Activated B cell treated with CpG ODN at 0.5 μM for 24 hours (primary cell): Measurements from ENCODE around the gene TNFRSF4. TPM values are rescaled to one million over a fixed set of nuclear protein-coding genes. Genes with fewer than 3 reads are reported as not detected.

Experiments
- ATAC-seq: fragments of 200-7000 bp; cut with Tn5 transposase; one replicate; pipeline ENCODE4 v1.10.0; 2021; ENCODE audit warnings: low read depth, mild to moderate bottlenecking, moderate library complexity
- CTCF ChIA-PET: fragments of 350-600 bp; sonication (Branson Sonifier 250); formaldehyde crosslinking; loops from one replicate; lab custom pipeline; 2021; ENCODE audit warnings: antibody characterized with exemption; lab: Charles Lee
- POLR2A ChIA-PET: fragments of 350-600 bp; sonication (Branson Sonifier 250); formaldehyde crosslinking; loops from one replicate; lab custom pipeline; 2021; ENCODE audit warnings: antibody characterized with exemption; lab: Charles Lee
- DNase-seq: peaks from one replicate; pipeline ENCODE4 v3.0.0; 2022
- H3K27ac Mint-ChIP-seq: one replicate; pipeline ENCODE4 v1.8.0; 2020; ENCODE audit warnings: mixed read lengths
- H3K27me3 Mint-ChIP-seq: one replicate; pipeline ENCODE4 v1.8.0; 2021; ENCODE audit warnings: mixed read lengths
- H3K36me3 Mint-ChIP-seq: one replicate; pipeline ENCODE4 v1.8.0; 2021; ENCODE audit warnings: low read depth, mixed read lengths
- H3K4me1 Mint-ChIP-seq: one replicate; pipeline ENCODE4 v1.8.0; 2021; ENCODE audit warnings: mixed read lengths
- H3K4me3 Mint-ChIP-seq: one replicate; pipeline ENCODE4 v1.8.0; 2020; ENCODE audit warnings: mild to moderate bottlenecking, mixed read lengths
- H3K9me3 Mint-ChIP-seq: one replicate; pipeline ENCODE4 v1.8.0; 2020; ENCODE audit warnings: mixed read lengths
- CTCF ChIP-seq: fragments of 200-600 bp; IDR thresholded peaks from one replicate; pipeline ENCODE4 v1.8.0; 2022; ENCODE audit warnings: antibody characterized with exemption, mild to moderate bottlenecking
- intact Hi-C: fragments of 100-400 bp; cut with micrococcal nuclease; formaldehyde crosslinking; loops from one replicate; pipeline ENCODE4 v1.15.1; 2024
- total RNA-seq: library from RNA; stranded (reverse); gene quantifications from 2 replicates; pipeline ENCODE4 v1.2.3, GENCODE V29; 2022

Gene TNFRSF4
- total RNA-seq, 1 donor from 2014 or later = 0.86 TPM

DNA sequence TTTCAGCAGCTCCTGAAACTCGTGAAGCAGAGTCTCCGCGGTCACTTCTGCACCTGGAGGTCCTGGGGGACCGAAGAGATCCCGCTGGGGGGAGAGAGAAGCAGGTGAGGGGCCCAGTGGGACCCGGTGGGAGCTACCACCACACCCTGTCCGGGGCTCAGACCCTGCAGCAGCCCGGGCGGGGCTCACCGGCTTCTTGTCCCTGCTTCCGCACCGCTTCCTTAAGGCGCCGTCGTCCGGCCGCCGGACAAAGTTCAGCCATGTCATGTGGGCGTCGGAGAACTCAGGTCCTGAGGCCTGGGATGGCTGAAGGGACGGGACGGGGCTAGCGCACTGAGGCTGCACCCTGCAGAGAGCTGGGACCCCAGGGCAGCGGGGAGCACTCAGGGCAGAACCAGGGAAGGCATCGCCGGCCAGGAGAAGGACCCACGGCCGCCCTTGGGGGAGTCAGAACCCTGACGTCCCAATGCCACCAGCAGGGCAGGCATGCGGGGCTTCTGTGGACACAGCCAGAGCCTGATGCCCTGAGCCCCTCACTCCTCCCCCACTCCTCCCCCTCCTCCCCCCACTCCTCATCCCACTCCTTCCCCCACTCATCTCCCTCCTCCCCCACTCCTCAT, 30.3 kb upstream of the TNFRSF4 start:
- H3K4me1 Mint-ChIP-seq = no peaks in the 10 kb centered on the region
- POLR2A ChIA-PET = no interaction called here
- DNase-seq (no peak), ATAC-seq (no peak)
- no peak overlapping the region for H3K27ac Mint-ChIP-seq
- H3K9me3 Mint-ChIP-seq = no peaks in the 10 kb centered on the region
- TF ChIP-seq CTCF = no peak
- H3K27me3 Mint-ChIP-seq = no peaks in the 10 kb centered on the region
- H3K4me3 Mint-ChIP-seq = no peak overlapping the region
- CTCF ChIA-PET = no interaction called here
- H3K36me3 Mint-ChIP-seq = no peaks in the 10 kb centered on the region
- intact Hi-C loops = no loop called here

DNA sequence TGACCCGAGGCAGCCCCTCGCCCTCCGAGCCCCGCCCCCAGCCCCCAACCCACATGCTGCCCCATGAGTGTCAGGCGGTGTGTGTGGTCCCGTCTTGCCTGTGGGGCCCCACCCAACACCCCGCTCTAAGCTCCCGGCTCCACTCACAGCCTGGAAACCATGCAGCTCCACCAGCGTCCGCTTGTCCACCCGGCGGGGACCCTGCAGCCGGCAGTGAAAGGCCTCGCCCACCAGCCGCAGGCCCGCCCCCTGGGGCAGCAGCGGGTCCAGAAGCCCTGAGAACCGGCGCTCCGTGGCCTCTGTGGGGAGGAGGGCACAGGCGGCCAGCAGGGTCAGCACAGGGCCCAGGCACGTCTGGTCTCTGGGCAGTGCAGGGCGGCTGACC, 29.8 kb upstream of the TNFRSF4 start:
- Mint-ChIP-seq H3K27me3 (no peaks in the 10 kb centered on the region), H3K36me3 (no peaks in the 10 kb centered on the region), H3K4me3 (no peak overlapping the region), H3K27ac (no peak overlapping the region), H3K9me3 (no peaks in the 10 kb centered on the region), H3K4me1 (no peaks in the 10 kb centered on the region)
- intact Hi-C loops = no loop called here
- no peak for TF ChIP-seq CTCF
- POLR2A ChIA-PET = no interaction called here
- CTCF ChIA-PET = no interaction called here
- DNase-seq = no peak
- no peak for ATAC-seq

DNA sequence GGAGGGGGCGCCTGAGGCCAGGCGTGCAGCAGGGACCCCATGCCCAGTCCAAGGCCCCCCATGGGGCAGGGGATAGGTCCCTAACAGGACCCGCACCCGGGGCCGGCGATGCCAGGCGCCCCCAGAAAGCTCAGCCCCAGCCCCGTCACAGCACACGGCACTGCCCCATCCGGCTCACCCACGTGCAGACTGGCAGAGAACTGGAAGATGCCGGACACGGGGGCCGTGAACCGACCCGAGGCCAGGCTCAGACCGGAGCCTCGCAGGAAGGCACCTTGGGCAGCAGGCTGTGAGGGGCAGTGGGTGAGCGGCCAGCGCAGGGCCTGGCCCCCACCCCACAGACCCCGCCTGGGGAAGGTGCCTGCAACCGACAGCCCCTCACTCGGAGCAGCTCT, 29.3 kb upstream of the TNFRSF4 start:
- TF ChIP-seq CTCF = no peak
- Mint-ChIP-seq H3K4me1 (peaks cover 2% of the 10 kb centered on the region), H3K27me3 (no peaks in the 10 kb centered on the region), H3K4me3 (no peak overlapping the region), H3K9me3 (no peaks in the 10 kb centered on the region), H3K27ac (no peak overlapping the region), H3K36me3 (no peaks in the 10 kb centered on the region)
- POLR2A ChIA-PET = no interaction called here
- intact Hi-C loops = no loop called here
- DNase-seq (no peak), ATAC-seq (no peak)
- CTCF ChIA-PET = interaction anchor here (1.5 kb wide), 1 partner anchor 120 kb away, joined by 3 read pairs; no protein-coding TSS in a partner anchor

DNA sequence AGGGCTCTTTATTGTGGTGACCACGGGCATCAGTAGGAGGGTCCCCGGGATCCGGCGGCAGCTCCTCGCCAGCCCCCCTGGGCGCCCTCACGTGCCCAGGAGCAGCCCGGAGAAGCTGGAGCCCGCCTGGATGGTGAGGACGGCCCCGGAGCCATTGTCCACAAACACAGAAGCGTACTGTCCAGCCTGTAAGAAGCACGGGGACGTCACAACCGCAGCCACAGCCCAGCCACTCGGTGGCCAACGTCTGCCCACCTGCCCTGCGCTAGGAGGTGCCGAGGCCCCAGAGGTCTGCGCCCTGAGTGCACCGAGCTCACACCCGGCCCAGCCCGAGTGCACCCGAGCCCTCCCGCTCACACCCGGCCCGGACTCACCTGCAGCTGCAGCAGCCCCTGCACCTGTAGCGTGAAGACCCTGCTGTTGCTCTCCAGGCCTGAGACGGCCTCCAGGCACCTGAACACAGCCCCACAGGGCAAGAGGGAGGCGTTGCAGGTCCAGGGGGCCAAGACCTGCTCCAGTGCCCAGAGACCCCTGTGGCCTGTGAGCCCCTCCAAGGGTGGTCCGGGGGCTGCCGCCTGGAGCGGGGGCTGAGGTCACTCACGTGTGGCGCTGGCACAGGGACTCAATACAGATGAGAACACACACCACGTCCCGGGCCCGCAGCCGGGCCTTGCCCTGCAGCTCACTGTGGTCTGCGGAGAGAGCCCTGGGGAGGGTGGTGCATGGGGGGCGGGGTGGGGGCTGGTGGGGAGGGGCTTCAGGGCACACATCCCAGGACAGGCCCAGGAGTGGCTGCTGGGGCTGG, 28.7 kb upstream of the TNFRSF4 start:
- TF ChIP-seq CTCF = no peak
- Mint-ChIP-seq H3K27ac (no peak overlapping the region), H3K4me3 (no peak overlapping the region), H3K9me3 (no peaks in the 10 kb centered on the region), H3K27me3 (no peaks in the 10 kb centered on the region), H3K4me1 (peaks cover 7% of the 10 kb centered on the region), H3K36me3 (no peaks in the 10 kb centered on the region)
- intact Hi-C loops = no loop called here
- ATAC-seq (no peak), DNase-seq (no peak)
- CTCF ChIA-PET = interaction anchor here (1.5 kb wide), 1 partner anchor 120 kb away, joined by 3 read pairs; no protein-coding TSS in a partner anchor
- POLR2A ChIA-PET = no interaction called here

DNA sequence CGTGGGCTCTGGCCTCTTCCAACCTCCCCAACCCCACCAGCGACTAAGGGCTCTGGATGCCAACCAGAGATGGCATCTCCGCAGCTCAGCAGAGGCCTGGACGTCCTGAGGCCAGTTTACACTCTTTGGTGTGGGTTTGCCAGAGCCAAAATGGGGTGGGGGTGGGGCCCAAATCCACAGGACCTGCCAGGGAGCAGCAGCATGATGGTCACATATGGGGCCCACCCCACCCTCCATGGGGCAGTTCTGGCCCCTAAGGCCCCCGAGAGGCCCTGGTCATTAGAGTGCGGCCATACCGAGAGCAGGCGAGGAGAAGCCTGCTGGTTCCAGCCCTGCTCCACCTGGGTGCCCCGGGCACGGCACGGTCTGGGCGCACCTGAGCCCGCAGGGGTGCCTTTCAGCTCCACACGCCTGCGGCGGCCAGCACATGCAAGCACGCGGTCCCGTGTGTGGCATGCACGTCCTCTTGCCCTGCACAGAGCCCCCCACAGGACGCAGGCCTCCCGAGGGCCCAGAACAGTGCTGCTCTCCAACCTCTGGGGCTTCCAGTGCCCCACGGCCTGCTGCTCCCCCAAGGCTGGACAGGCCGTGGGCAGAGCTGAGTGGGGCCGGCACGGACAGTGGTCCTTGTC, 27.8 kb upstream of the TNFRSF4 start:
- H3K9me3 Mint-ChIP-seq = no peaks in the 10 kb centered on the region
- no peaks in the 10 kb centered on the region for H3K36me3 Mint-ChIP-seq
- ChIA-PET CTCF (interaction anchor here (1.5 kb wide), 1 partner anchor 119 kb away, joined by 3 read pairs; no protein-coding TSS in a partner anchor), POLR2A (interaction anchor here (0.6 to 0.7 kb wide), 2 partner anchors 11 to 27 kb away, joined by 3 to 8 read pairs; no protein-coding TSS in a partner anchor)
- no peaks in the 10 kb centered on the region for H3K27me3 Mint-ChIP-seq
- no peak overlapping the region for H3K27ac Mint-ChIP-seq
- ATAC-seq = no peak
- no peak for TF ChIP-seq CTCF
- no peak overlapping the region for H3K4me3 Mint-ChIP-seq
- DNase-seq = no peak
- intact Hi-C loops = no loop called here
- peaks cover 12% of the 10 kb centered on the region for H3K4me1 Mint-ChIP-seq
